Measurements from ENCODE around the gene PLAC9.

Gene PLAC9

GRCh38 chr10:80159166-80159873, 26.8 kb downstream of the PLAC9 start:
- no peak for DNase-seq (ENCODE audit: low read depth in 1 of 2, low spot score in 1 of 2)

DNA sequence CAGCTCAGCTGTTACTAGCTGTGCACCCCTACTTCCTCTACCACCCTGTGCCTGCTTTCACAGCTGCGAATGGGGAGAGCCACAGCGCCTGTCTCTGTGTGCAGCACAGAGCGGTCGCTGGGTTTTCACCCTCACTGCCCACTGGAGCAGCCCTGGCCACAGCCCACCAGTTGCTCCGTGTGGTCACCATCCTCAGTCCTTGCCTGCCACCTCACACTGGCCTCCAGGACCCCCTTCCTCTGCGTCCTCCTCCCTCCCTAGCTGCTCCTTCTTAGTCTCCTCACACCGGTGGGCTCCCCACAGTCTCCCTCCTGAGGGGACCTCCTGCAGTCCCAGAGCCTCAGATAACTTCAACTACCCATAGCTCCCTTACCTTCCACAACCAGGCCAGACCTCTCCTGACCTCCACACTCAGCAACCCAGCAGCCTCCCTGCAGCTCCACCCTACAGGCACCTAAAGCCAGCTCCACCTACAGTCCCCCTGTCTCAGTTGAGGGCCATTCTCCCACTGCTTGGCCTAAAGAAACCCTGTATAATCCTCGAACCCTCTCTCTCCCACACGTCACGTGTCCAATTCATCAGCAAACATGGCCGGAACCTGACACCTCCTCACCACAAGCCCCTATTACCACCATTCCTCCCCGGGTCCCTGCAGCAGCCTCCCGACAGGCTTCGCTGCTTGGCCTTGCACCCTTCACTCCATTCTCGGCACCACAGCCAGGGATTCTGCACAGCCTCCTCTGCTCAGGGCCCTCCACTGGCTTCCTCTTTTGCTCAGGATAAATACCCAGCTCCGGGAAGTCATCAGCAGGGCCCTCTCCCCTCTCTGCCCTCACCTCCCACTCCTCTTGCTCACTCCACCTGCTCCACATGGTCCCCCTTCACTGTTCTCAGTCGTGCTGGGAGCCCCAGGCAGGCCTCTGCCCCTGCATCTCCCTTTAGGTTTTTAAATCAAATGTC, 28.1 kb downstream of the PLAC9 start:
- no peak for DNase-seq (ENCODE audit: low read depth in 1 of 2, low spot score in 1 of 2)

DNA sequence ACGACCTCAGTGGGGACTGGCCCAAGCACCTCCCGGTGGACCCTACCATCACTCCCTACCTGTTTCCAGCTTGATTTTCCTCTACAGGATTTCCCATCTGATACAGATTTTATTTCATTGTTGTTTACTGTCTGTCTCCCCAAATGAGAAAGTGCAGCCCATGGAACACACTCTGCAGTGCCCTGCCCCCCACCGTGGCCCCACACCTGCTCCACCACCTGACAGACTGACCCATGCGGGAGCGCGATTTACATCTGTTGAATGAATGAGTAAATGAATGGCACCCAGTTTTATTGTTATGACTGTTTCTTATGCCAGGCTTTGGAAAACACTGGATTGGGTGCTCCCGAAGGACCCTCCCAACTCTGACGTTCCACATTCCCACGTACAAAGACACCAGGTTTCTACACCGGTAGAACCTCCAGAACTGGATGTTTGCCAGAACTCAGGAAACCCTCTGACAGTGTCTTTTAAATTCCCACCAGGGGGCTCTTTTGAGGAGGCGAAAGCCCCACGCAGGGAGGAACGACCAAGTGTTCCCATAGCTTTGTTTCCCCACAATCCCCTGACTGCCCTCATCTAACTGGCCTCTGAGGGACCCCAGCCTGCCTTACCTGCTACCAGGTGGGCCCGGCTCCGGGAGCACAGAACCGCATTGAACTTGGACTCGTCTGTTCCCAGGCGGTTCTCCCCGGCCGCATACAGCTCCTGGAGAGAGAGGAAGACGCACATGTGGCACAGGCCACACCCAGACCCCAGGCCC, 29.0 kb downstream of the PLAC9 start:
- no peak for DNase-seq (ENCODE audit: low read depth in 1 of 2, low spot score in 1 of 2)

DNA sequence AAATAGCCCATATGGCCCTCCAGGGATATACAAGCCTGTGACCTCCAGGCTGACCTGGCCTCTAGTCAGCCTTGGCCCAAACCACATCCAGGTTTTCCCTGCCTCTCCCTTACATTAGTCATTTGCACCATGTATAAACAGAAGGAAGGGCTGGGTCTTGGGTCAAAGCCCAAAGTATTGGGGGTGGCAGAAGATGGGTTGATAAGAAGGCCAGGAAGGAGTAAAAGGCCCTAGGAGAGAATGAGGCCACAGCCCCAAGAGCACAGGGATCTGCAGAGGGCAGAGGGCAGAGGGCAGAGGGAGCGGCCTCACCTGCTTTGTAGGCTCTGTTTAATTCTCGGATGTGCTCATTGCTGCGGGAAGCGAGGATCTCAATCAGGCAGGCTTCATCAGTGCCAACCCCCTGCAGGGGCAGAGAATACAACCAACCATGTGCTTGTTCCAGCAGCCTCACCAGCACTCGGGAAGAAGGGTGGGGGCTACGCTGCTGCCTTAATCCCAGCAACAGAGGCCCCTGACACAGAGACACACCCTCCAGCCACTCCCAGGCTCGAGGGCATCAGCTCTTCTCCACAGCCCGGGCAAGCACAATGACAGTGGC, 31.3 kb downstream of the PLAC9 start:
- DNase-seq (ENCODE audit: low read depth in 1 of 2, low spot score in 1 of 2) = no peak

- no peak for DNase-seq (ENCODE audit: low read depth in 1 of 2, low spot score in 1 of 2)
These were observed 32.1 kb downstream of the PLAC9 start for GRCh38 chr10:80164596-80164995.

DNA sequence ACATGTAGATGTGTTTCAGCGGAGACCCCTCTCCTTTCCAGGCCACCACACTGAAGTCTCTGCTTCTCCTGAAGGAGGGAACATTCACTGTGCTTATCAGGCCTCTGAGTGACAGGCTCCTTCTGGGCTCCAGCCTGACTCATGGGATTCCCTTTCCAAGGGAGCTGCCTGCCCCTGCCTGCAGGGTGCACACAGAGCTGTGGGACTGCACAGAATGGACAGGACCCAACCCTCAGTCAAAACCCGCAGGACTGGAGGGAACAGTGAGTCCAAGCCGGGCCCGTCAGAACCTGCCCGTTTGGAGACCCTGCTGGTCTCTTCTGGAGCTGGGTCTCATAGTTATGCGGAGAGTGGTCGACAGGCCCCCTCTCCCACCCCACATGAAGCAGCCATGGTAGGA, 32.6 kb downstream of the PLAC9 start:
- no peak for DNase-seq (ENCODE audit: low read depth in 1 of 2, low spot score in 1 of 2)

DNA sequence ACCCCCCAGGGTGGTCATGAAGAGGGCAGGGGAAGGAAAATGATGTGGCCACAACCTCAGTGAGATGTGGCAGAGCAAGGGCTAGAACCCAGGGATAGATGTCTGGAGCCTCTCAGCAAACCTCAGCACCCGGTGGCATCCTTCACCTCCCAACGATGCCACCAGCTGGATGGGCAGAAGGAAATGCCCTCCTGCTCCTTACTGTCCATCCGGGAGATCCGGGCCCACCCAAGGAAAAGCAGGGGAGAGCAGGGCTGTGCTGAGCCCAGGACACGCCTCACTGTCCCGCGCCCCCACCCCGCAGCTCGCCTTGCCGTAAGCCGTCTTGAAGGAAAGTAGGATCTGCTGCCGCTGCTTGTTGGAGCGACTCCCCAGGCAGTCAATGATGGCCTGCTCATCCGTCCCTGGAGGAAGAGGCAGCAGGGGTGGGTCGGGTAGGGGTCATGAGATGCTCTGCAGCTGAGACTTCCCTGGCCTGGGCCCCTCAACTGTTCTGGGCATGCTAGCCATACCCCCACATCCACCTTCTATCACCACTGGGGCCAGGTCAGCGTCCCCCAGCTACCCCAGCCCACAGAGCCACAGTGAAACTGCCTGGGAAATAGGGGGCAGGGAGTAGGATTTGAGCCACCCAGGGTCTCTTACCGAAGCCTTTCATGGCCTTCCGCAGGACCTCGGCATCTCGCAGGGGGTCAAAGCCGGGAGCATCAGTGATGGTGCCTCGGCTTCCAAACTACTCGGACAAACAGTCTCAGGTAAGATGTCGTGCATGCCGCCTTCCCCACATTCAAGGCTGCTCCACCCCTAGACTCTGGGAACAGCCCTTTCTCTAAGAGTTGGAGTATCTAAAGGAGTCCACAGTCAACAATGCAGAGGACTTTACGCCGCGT, 34.3 kb downstream of the PLAC9 start:
- DNase-seq (ENCODE audit: low read depth in 1 of 2, low spot score in 1 of 2) = no peak

- no peak for DNase-seq (ENCODE audit: low read depth in 1 of 2, low spot score in 1 of 2)
These were observed 35.1 kb downstream of the PLAC9 start for GRCh38 chr10:80167471-80168161.

GRCh38 chr10:80168162-80168511, 35.6 kb downstream of the PLAC9 start:
- DNase-seq (ENCODE audit: low read depth in 1 of 2, low spot score in 1 of 2) = no peak

- no peak for DNase-seq (ENCODE audit: low read depth in 1 of 2, low spot score in 1 of 2)
These were observed 36.3 kb downstream of the PLAC9 start for GRCh38 chr10:80168679-80169380.

DNA sequence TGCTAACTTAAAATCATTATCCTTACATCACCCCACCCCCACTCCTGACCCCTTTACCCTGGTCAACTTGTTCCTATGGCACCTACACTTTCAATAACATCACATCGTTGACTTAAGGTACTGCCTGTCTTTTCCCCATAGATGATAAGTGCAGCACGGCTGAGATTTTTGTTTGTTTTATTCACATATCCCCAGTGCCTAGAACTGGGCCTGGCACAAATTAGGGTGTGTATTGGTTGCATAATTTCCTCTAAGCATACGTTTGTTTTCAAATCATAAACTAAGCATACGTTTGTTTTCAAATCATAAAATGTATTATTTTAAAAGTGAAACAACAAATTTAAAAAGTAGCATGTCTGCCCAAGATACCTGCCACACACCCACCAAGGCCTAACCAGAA, 37.5 kb downstream of the PLAC9 start:
- no peak for DNase-seq (ENCODE audit: low read depth in 1 of 2, low spot score in 1 of 2)

DNA sequence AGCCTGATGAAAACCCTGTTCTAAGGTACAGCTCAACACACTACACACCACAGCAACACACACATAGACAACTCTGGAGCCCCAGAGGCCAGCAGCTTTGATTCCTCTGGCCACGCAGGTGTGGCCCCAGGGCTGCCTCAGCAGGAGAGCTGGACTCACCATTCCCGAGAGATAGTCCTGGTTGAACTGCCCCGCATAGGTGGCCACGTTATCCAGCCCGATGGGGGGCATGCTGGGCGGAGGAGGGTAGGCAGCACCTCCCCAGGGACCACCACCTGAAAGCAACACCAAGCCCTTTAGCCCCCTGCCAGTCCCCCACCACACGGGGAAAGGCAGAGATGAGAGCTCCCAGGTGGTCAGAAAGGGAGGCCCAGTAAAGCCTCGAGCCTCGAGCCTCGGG, 38.1 kb downstream of the PLAC9 start:
- DNase-seq (ENCODE audit: low read depth in 1 of 2, low spot score in 1 of 2) = no peak

- no peak for DNase-seq (ENCODE audit: low read depth in 1 of 2, low spot score in 1 of 2)
These were observed 38.7 kb downstream of the PLAC9 start for GRCh38 chr10:80171248-80171660.

DNA sequence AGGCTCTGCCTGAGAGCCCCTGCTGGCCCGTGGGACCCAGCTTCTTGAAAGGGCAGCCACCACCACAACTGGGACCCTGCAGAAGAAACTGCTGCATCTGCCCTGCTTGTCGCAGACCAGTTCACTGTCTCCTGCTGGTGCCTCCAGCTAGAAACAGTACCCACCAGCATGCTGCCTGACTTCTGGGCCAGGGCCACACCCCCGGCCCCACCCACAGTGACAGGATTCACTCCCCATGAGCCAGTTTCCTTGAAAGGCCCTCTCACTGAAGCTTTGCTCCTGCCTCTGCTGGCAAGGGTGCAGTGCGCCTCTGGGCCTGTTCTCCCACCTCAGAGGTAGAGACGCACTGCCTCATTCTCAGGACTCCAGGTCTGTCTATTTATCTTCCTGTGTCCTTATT, 40.4 kb downstream of the PLAC9 start:
- DNase-seq (ENCODE audit: low read depth in 1 of 2, low spot score in 1 of 2) = no peak

DNA sequence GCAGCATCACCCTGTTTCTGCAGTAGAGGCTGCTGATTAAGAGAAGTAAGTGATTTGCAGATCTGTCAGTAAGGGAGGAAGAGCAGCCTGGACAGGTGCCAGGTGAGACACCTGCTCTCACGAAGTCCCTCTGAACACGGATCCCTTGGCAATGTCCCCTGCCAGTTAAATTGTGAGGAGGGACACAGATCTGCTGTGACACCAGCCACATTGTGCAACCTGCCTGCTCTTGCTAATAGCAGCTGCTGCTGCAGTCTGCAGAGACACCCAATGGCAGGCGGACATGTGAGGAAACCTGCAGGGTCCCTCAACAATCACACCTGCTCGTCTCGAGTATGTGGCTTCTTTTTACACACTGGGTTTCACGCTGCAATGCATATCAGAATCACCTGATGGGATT, 40.9 kb downstream of the PLAC9 start:
- DNase-seq (ENCODE audit: low read depth in 1 of 2, low spot score in 1 of 2) = no peak

- no peak for DNase-seq (ENCODE audit: low read depth in 1 of 2, low spot score in 1 of 2)
These were observed 42.3 kb downstream of the PLAC9 start for GRCh38 chr10:80174641-80175395.

- DNase-seq (ENCODE audit: low read depth in 1 of 2, low spot score in 1 of 2) = no peak
These were observed 44.0 kb downstream of the PLAC9 start for GRCh38 chr10:80176526-80176925.
